Activated CD4-positive, alpha-beta T cell treated with anti-CD3 and anti-CD28 coated beads, Interleukin-2, Interleukin-4, amounts not matched to agents 100 ng/mL and 50 ng/mL, durations not matched to agents 16 hours and 8 hours (primary cell): Measurements from ENCODE around the gene XYLB.
A peak's percentile ranks its signal among the peaks of the same experiment; 100 is the strongest.

Experiments used
- DNase-seq: peaks from one replicate; pipeline ENCODE4 v3.0.0-alpha.2; 2020; ENCODE audit warnings: low spot score

The XYLB gene

DNA sequence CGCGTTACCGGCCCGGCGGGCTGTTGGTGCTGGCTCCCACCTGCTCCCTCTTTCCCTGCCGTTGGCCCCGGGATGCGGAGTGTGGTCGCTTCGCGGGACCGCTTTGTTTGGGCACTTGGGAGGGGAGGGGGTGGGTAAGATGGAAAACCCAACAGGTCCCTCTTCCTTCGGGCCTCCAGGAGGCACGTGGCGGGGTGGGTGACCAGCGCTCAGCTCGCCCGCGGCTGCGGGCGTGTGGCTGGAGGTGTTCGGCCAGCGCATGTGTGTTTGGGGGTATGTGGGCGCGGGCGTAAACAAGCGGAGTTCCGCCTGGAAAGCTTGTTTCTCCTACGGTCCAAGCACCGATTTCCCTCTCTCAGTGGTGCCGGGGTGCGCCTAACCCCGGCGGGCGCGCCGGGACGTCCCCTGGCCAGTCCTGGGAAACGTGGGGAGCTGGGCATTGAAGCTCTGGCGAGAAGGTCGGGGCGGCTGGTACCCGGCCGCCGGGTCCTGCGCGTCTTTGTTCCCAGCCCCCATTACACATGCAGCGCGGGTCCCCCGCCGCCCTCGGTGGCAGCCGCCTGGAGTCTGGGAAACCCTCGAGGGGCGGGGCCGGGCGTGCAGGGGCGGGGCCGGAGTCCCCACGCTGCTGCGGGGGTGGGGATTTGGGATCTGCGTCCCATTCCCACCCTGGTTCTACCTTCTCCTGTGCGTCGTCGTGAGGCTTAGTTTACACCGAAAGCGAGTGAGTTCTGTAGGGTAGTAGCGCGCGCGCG is 108.5 kb downstream of the XYLB start:
- DNase-seq: peak; percentile 21

DNA sequence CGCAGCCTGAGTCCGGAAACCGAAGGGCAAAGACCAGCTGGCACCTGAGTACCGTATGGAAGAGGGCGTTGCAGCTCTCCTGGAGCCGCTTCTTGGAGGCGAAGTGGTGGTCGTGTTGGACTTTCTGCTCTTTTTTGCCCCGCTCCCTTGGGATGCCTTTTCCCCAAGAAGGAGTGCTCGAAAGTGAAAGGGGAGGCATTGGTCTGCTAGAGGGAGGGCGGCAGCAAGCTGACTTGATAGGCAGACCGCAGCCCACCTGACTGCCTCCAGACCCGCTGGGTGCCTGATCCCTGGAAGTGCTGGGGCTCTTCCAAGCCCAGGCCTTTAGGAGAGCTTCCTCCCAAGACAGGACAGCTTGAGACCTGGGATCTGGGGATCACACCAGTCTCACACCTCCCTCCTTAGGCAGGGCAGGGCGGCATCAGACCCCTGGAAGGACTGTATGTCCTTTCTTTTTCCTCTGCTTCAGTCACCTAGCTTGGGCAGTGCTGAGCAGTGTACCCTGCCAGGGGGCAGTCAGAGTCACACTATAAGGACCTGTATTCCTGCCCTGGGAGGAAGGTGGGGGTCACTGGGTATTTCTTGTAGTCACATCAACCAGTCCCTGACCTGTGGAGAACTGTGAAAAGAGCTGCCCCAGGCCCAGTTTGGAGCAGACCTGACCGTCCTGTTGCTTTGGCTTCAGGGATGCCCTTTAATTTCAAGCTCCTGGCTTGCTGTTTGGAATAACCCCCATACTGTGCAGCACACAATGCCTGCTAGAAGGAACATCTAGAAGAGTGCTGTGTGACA is 109.2 kb downstream of the XYLB start:
- no peak for DNase-seq

DNA sequence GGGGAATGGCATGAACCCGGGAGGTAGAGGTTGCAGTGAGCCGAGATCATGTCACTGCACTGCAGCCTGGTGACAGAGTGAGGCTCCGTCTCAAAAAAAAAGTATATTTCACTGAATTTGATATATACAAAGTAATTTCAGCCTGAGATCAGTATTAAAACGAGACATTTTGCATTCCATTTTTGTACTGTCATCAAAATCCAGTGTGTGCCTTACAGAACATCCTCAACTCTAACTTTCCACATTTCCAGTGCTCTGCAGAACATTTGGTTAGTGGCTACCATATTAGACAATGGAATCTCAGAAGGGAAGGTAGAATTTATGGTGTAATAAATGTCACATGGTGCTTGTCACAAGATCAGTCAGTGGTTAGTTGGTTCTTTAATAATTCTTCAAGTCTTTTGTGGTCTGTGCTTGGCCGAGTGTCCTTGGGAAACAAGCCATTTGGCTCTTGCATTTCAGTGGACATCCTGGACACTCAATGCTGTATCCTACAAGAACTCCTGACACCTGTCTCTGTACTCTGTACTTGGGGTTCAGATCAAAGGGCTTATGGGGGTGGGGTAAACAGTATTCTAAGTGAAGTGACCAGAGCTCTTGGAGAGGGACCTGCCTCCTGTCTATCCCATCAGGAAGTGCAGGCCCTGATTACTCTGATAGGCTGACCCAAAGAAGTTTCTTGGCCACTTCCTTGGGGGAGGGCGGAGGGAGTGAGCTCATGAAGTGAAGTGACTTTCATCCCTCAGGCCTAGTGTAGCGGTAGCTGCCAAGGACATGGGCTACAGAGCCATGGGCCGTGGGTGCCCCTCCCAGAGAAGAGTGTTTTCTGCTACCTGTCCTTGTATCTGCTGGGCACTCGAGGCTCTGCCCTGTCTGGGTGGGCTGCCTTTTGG is 110.8 kb downstream of the XYLB start:
- DNase-seq: no peak

DNA sequence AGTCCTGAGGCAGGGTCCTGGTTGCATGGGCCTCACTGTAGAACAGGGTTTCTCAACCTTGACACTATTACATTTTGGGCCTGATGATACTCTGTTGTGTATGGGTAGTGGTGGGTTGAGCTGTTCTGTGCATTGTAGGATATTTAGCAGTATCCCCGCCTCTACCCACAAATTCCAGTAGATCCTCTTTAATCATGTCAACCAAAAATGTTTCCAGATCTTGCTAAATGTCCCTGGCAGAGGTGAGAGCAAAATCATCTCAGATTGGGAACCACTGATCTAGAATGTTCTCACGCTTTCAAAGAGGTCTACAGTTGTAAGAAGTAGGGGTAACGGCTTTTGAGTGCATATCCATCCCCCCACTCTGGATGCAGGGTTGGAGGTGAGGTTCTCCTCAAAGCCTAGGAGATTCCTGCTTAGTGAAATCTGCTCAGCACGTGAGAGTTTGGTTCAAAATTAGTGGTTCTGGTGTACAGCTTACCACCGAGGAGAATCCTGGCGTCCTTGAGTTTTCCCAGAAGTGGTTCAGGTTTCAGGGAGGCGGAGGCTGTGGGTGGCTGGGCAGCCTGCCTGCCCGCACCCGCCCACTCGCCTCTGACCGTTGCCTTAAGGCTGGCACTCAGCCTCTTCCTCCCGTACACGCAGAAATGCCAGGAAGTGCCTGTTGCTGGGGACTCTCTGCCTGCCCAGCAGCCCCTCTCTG is 112.4 kb downstream of the XYLB start:
- no peak for DNase-seq

DNA sequence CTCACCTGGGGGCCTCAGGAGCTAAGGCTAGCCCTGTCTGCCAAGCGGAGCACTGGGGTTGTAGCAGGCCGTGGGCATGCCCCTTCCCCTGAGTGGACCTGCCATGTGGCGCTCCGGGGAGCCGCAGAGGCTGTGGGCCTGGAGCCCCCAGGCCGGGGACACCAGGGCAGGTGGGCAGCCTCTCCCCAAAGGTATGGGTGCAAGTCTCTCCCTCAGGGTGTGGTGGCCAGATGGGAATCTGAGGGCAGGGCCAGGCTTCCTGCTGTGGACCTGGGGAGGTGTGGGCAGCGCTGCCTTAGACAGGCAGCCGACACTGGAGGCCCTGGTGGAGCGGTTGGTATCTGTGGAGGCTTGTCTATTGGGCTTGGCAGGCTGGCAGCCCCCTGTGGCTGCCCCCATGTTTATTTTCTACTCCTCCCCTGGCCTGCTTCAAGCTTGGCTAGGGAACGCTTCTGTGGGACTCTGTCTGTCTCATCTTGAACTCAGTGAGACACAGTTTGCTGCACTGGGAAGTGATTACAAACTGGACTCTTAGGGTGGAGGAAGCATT is 113.0 kb downstream of the XYLB start:
- DNase-seq: no peak

DNA sequence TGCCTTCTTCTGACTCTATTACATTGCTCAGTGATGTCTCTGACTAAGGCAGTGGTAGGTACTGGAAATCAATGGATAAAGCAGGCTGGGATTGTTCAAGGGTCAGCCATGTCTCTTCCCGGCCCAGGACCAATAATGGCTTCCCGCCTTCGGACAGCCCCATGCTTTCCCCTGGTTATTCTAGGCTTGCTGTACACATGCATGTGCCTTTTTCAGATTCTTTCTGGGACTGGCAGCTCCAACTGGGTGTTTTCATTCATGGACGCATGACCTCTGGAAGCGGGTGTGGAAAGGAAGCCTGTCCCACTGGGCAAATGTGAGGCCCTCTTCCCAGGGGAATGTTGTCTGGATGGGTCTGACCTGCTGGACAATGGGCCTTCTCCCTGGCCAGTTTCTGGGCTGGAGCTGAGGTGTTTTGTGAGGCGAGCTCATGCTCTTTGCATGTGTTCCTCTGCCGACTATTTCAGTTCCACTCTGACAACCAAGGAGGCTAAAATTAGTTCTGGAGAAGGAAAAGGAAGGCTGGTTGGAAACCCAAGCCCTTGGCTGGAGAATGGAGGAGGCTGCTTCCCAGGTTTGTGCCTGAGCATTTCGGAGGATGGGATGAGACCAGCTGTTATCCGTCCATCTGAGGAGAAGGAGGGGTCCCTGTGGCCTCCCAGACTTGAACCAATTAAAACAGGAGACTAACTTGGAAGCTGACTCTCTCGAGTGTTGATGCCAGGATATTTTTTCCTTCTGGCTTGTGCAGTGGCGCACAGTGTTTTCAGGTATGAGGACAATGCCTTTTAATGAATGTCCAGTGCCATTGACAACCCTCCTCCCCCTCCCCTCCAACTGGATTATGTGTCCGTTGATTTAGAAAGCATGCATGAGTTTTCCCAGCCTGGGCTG is 114.0 kb downstream of the XYLB start:
- DNase-seq: no peak
